HepG2 (cell line): ENCODE results near the gene TBC1D1. TPM values are rescaled to one million over a fixed set of nuclear protein-coding genes. Genes with fewer than 3 reads are reported as not detected.

Source experiments
- ESRRA ChIP-seq: sonication (generic); formaldehyde crosslinking; IDR thresholded peaks from 2 replicates; pipeline ENCODE4 v1.5.1; 2020; ENCODE audit warnings: mild to moderate bottlenecking, low read depth, missing genetic modification reagents
- ETV5 ChIP-seq: IDR thresholded peaks from 2 replicates; pipeline ENCODE4 v1.6.1; 2018; ENCODE audit warnings: missing biosample characterization, missing genetic modification reagents, inconsistent platforms, borderline replicate concordance
- FOSL2 ChIP-seq: sonication (generic); formaldehyde crosslinking; IDR thresholded peaks from 2 replicates; pipeline ENCODE4 v1.4.0; 2020; ENCODE audit warnings: missing genetic modification reagents
- GATAD2A ChIP-seq: IDR thresholded peaks from 2 replicates; pipeline ENCODE4 v1.6.1; 2016
- HNF4A ChIP-seq: sonication (generic); formaldehyde crosslinking; IDR thresholded peaks from 2 replicates; pipeline ENCODE4 v1.4.0; 2020; ENCODE audit warnings: missing genetic modification reagents
- KDM5A ChIP-seq: fragments of 200-600 bp; sonication (generic); IDR thresholded peaks from 2 replicates; pipeline ENCODE4 v1.7.0; 2018; ENCODE audit warnings: antibody characterized with exemption, mild to moderate bottlenecking, low read length, borderline replicate concordance
- NCOA1 ChIP-seq: sonication (generic); formaldehyde crosslinking; IDR thresholded peaks from 2 replicates; pipeline ENCODE4 v1.9.0; 2021; ENCODE audit warnings: missing genetic modification reagents
- PAXIP1 ChIP-seq: sonication (generic); formaldehyde crosslinking; conservative IDR thresholded peaks from 2 replicates; pipeline ENCODE4 v1.4.0; 2020; ENCODE audit warnings: mild to moderate bottlenecking, missing genetic modification reagents, moderate library complexity
- POLR2A ChIP-seq, 2 experiments: IDR thresholded peaks; 2 replicates each; pipeline ENCODE4 v1.6.1; 2011; ENCODE audit warnings: low read depth in 2 of 2, low read length in 2 of 2, mild to moderate bottlenecking in 1 of 2, moderate library complexity in 1 of 2; ENCODE audit not compliant: insufficient read depth in 1 of 2
- RBFOX2 ChIP-seq: fragments of 200-400 bp; formaldehyde crosslinking; IDR thresholded peaks from 2 replicates; pipeline ENCODE4 v1.6.1; 2017; ENCODE audit warnings: low read depth, mild to moderate bottlenecking, low read length
- REL ChIP-seq: sonication (generic); formaldehyde crosslinking; conservative IDR thresholded peaks from 2 replicates; pipeline ENCODE4 v1.8.0; 2022; ENCODE audit warnings: mild to moderate bottlenecking, missing genetic modification reagents, moderate library complexity
- SP2 ChIP-seq: sonication (generic); formaldehyde crosslinking; IDR thresholded peaks from 2 replicates; pipeline ENCODE4 v1.5.1; 2020; ENCODE audit warnings: mild to moderate bottlenecking, missing genetic modification reagents
- TSC22D2 ChIP-seq: sonication (generic); formaldehyde crosslinking; IDR thresholded peaks from 2 replicates; pipeline ENCODE4 v1.5.1; 2020; ENCODE audit warnings: missing genetic modification reagents, mild to moderate bottlenecking, borderline replicate concordance
- ZFP37 ChIP-seq: sonication (generic); formaldehyde crosslinking; IDR thresholded peaks from 2 replicates; pipeline ENCODE4 v1.4.0; 2020; ENCODE audit warnings: missing genetic modification reagents, borderline replicate concordance
- ZNF614 ChIP-seq: IDR thresholded peaks from 2 replicates; pipeline ENCODE4 v1.6.1; 2018; ENCODE audit warnings: missing biosample characterization, missing genetic modification reagents, inconsistent platforms, borderline replicate concordance
- ZNF75D ChIP-seq: sonication (generic); formaldehyde crosslinking; IDR thresholded peaks from 2 replicates; pipeline ENCODE4 v1.8.1; 2023; ENCODE audit warnings: missing genetic modification reagents, mild to moderate bottlenecking, borderline replicate concordance
- polyA plus RNA-seq, 8 experiments: library from polyadenylated mRNA; depleted of rRNA in 3 of 8; stranded (reverse) in 7 of 8; unstranded in 1 of 8; fragments of >200 nt; fragmentation: Illumina TruSeq in 4 of 8; extraction: Trizol in 4 of 8; gene quantifications; 2 replicates each; pipeline versions ENCODE4 v1.2.1 to v1.2.3, GENCODE V29; 2011 to 2016; ENCODE audit warnings: low read depth in 4 of 8, missing spikeins in 1 of 8, mixed read lengths in 1 of 8; ENCODE audit not compliant: insufficient read depth in 1 of 8
- total RNA-seq, 5 experiments: library from RNA; depleted of rRNA; stranded (reverse); fragments of >200 nt; fragmentation: Illumina TruSeq; extraction: Trizol; gene quantifications; 2 replicates each; pipeline ENCODE4 v1.2.3, GENCODE V29; 2016; ENCODE audit warnings: low read depth in 1 of 5

Gene TBC1D1
- total and polyA plus RNA-seq, 2 of the 13 experiments (the other 11 are each of a cell fraction or from before 2014, with no cell fraction given): 37.3 to 62.8 TPM

GRCh38 chr4:38078590-38079421 is 187.9 kb downstream of the TBC1D1 start (continued):
- TF ChIP-seq RBFOX2 (peak; percentile 48; the same call in 1 of the 2 replicates), POLR2A (IDR thresholded peaks at IDR 0.05; ENCODE audit: insufficient read depth in 1 of 2, low read depth in 2 of 2, low read length in 2 of 2) (peak in 1 of 2 experiments; percentile 55; a peak in 1 of 4 replicates), TSC22D2 (CRISPR knock-in tag) (0 out of 2 replicates have a peak, but pooled peaks have one; percentile 58), REL (CRISPR knock-in tag) (no peak), SP2 (CRISPR knock-in tag) (no peak), ESRRA (CRISPR knock-in tag) (no peak), HNF4A (CRISPR knock-in tag) (peak; percentile 65), PAXIP1 (peak; percentile 56; the same call in 1 of the 2 replicates), NCOA1 (CRISPR knock-in tag) (0 out of 2 replicates have a peak, but pooled peaks have one; percentile 59), ETV5 (CRISPR knock-in tag) (peak; percentile 8; the same call in 1 of the 2 replicates), ZNF614 (CRISPR knock-in tag) (no peak), ZFP37 (CRISPR knock-in tag) (no peak), ZNF75D (no peak), GATAD2A (CRISPR knock-in tag) (0 out of 2 replicates have a peak, but pooled peaks have one; percentile 17), KDM5A (no peak), FOSL2 (peak; percentile 40)
